Breast epithelium (tissue), 4 donors: ENCODE data around the gene TOMT. TPM values are rescaled to one million over a fixed set of nuclear protein-coding genes. Genes with fewer than 3 reads are reported as not detected.

Experiments
- DNase-seq, 2 donors: peaks; one replicate each; pipeline ENCODE4 v3.0.0-alpha.2; 2019; ENCODE audit warnings: low spot score in 2 of 2
- H3K27ac ChIP-seq, 2 donors: fragments of 200-600 bp; sonication (generic) in 1 of 2; one replicate each; pipeline ENCODE4 v1.5.1; 2016 to 2019; ENCODE audit warnings: mild to moderate bottlenecking in 1 of 2
- H3K27me3 ChIP-seq, 2 donors: fragments of 200-600 bp; sonication (generic) in 1 of 2; one replicate each; pipeline versions ENCODE4 v1.5.1 to v1.6.0; 2017 to 2019; ENCODE audit warnings: control low read depth in 1 of 2, mild to moderate bottlenecking in 1 of 2
- H3K36me3 ChIP-seq: fragments of 200-600 bp; one replicate; pipeline ENCODE4 v1.5.1; 2019
- H3K4me1 ChIP-seq, 2 donors: fragments of 200-600 bp; sonication (generic); one replicate each; pipeline ENCODE4 v1.5.1; 2016 to 2019; ENCODE audit warnings: control low read depth in 1 of 2
- H3K4me3 ChIP-seq, 3 donors: fragments of 200-600 bp; sonication (generic); 1 replicate in 2 of 3; 2 replicates in 1 of 3; pipeline ENCODE4 v1.5.1; 2016 to 2019; ENCODE audit warnings: mild to moderate bottlenecking in 3 of 3, moderate library complexity in 2 of 3
- H3K9me3 ChIP-seq, 2 donors: fragments of 200-600 bp; sonication (generic) in 1 of 2; one replicate each; pipeline ENCODE4 v1.5.1; 2016 to 2019; ENCODE audit warnings: control low read depth in 1 of 2
- CTCF ChIP-seq, 3 donors: fragments of 450-650 bp; IDR thresholded peaks; one replicate each; pipeline ENCODE4 v1.5.1; 2016 to 2017; ENCODE audit warnings: antibody characterized with exemption in 3 of 3, mild to moderate bottlenecking in 3 of 3, moderate library complexity in 3 of 3
- POLR2A ChIP-seq: fragments of 450-650 bp; IDR thresholded peaks from one replicate; pipeline ENCODE4 v1.6.1; 2016; ENCODE audit warnings: antibody characterized with exemption, mild to moderate bottlenecking, moderate library complexity
- POLR2AphosphoS5 ChIP-seq, 3 donors: sonication (generic); formaldehyde crosslinking; IDR thresholded peaks; one replicate each; pipeline ENCODE4 v1.6.1; 2017; ENCODE audit warnings: antibody characterized with exemption in 3 of 3
- intact Hi-C: fragments of 100-400 bp; cut with DNase I; formaldehyde crosslinking; loops from one replicate; pipeline ENCODE4 v1.15.1; 2023; ENCODE audit warnings: low total_unique reads
- total RNA-seq, 3 donors: library from RNA; depleted of rRNA; stranded (reverse); fragments of >200 nt; gene quantifications; one replicate each; pipeline ENCODE4 v1.1.0, GENCODE V29; 2016

TOMT gene
- total RNA-seq, 3 donors from 2014 or later, result not detected

- TF ChIP-seq CTCF (IDR thresholded peaks at IDR 0.05), result no peak
- no peak for TF ChIP-seq POLR2A
- no peak for TF ChIP-seq POLR2AphosphoS5 (IDR thresholded peaks at IDR 0.05)
- DNase-seq, result no peak
- Histone ChIP-seq H3K27me3 (no peaks in the 10 kb centered on the region), H3K27ac (no peak overlapping the region), H3K4me3 (no peak overlapping the region), H3K9me3 (no peaks in the 10 kb centered on the region), H3K36me3 (no peaks in the 10 kb centered on the region), H3K4me1 (no peaks in the 10 kb centered on the region)
- intact Hi-C loops, result no loop called here
Observed at GRCh38 chr11:72154816-72155215, 49.1 kb downstream of the TOMT start.

GRCh38 chr11:72155751-72156150 is 50.0 kb downstream of the TOMT start:
- no peaks in the 10 kb centered on the region for H3K27me3 ChIP-seq
- no peaks in the 10 kb centered on the region for H3K4me1 ChIP-seq
- H3K4me3 ChIP-seq, result no peak overlapping the region
- no peaks in the 10 kb centered on the region for H3K9me3 ChIP-seq
- H3K36me3 ChIP-seq, result no peaks in the 10 kb centered on the region
- DNase-seq, result no peak
- no peak overlapping the region for H3K27ac ChIP-seq
- intact Hi-C loops, result no loop called here
- TF ChIP-seq POLR2A (no peak), POLR2AphosphoS5 (IDR thresholded peaks at IDR 0.05) (no peak), CTCF (IDR thresholded peaks at IDR 0.05) (no peak)

- intact Hi-C loops, result no loop called here
- Histone ChIP-seq H3K4me3 (no peak overlapping the region), H3K9me3 (no peaks in the 10 kb centered on the region), H3K27ac (no peak overlapping the region), H3K36me3 (no peaks in the 10 kb centered on the region), H3K27me3 (no peaks in the 10 kb centered on the region), H3K4me1 (no peaks in the 10 kb centered on the region)
- DNase-seq, result no peak
- TF ChIP-seq POLR2AphosphoS5 (IDR thresholded peaks at IDR 0.05) (no peak), CTCF (IDR thresholded peaks at IDR 0.05) (no peak), POLR2A (no peak)
Observed at GRCh38 chr11:72157131-72157530, 51.4 kb downstream of the TOMT start.

Other genes with a start within 250 kb of the TOMT start
- gene DEFB131B, start 227.5 kb upstream of the TOMT start, total RNA-seq, result not detected
- gene XNDC1N, start 177.3 kb upstream of the TOMT start, total RNA-seq, result 10 to 100 TPM; 10.2 to 14.0 (median 12.8) TPM
- 10 to 100 TPM; 21.8 to 39.0 (median 37.3) TPM for gene RNF121, start 176.9 kb upstream of the TOMT start, total RNA-seq
- 10 to 100 TPM in 2 of 3 donors, 1 to 10 TPM in 1; 2.6 to 10.4 (median 10.2) TPM for gene IL18BP, start 107.0 kb upstream of the TOMT start, total RNA-seq
- 100 to 1,000 TPM; 240 to 412 (median 283) TPM for gene NUMA1, start 25.4 kb upstream of the TOMT start, total RNA-seq
- gene LRRC51, start 25.1 kb upstream of the TOMT start, total RNA-seq, result 100 to 1,000 TPM in 1 of 3 donors, 10 to 100 TPM in 2; 14.9 to 103 (median 17.1) TPM
- 100 to 1,000 TPM in 2 of 3 donors, 10 to 100 TPM in 1; 87.2 to 120 (median 112) TPM for gene LAMTOR1, start 2.6 kb upstream of the TOMT start, total RNA-seq
- gene ANAPC15, start 6.8 kb downstream of the TOMT start, total RNA-seq, result 10 to 100 TPM; 12.1 to 22.4 (median 21.4) TPM
- gene FOLR3, start 29.8 kb downstream of the TOMT start, total RNA-seq, result under 1 TPM in 1 of 3 donors, not detected in 2; 0.48 TPM
- 10 to 100 TPM in 2 of 3 donors, not detected in 1; 11.8 to 45.2 TPM for gene FOLR1, start 86.2 kb downstream of the TOMT start, total RNA-seq
- 100 to 1,000 TPM in 1 of 3 donors, 10 to 100 TPM in 1, 1 to 10 TPM in 1; 5.2 to 143 (median 16.7) TPM for gene FOLR2, start 110.9 kb downstream of the TOMT start, total RNA-seq
- 10 to 100 TPM; 47.2 to 91.8 (median 73.1) TPM for gene INPPL1, start 118.8 kb downstream of the TOMT start, total RNA-seq
- not detected for gene PHOX2A, start 138.3 kb downstream of the TOMT start, total RNA-seq